ENCODE results near the gene BBC3. TPM values are rescaled to one million over a fixed set of nuclear protein-coding genes. Genes with fewer than 3 reads are reported as not detected.
A peak's percentile ranks its signal among the peaks of the same experiment; 100 is the strongest.

Gene BBC3
- total RNA-seq, 2 donors from 2014 or later, result 1.3 to 11.4 TPM

DNA sequence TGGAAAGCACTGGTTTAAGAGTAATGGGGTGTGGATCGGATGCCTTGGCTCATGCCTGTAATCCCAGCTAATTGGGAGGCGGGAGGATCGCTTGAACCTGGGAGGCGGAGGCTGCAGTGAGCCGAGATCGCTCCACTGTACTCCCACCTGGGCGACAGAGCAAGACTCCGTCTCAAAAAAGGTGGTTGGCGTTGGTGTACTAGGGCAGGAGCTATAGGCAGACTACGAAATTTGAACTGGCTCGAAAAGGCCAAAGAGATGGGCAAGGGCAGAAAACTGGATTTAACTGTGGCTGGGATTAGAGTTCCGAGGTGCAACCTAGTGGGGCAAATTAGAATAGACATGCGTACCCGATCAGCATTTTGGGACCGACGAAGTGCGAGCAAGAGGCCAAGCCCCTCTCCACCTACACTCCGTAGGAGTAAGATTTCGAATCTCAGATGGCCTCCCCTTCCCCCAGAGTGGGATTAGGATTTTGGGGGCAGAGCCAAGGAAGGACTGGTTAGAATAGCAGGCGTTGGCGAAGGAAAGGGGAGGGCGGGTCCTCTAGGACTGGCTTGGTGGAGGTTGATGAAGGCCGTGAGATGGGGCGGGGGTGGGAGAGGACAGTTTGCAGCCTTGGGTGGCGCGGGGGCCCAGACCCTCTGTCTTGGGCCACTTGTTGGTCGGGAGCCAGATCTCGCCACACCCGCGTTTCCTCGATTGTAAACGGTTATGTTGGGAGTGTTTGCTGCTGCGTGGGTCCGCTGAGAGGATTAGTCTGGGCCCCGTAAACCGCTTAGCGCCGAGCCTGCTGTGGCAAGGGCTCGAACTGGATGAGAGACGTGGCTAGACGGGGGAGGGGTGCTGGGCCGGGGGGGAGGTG, 41.7 kb upstream of the BBC3 start:
- intact Hi-C loops (cut with DNase I), result no loop called here

DNA sequence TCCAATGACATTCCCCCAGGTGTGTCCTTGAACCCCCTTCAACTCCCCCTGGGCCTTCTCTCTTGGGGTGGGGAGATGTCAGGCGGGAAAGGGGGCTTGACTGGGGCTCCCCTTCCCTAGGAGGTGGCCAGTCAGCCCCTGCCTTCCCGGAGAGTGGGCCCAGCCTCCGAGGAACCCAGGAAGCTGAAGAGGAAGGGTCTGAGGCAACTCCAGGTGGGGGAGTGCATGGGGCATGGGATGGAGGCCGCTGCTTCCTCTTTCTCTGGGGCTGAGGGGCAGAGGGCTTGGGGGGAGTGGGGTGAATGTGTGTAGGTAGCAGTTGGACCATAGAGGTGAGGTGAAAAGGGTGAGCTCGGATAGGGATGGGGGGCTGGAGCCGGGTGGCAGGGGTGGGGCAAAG, 41.0 kb upstream of the BBC3 start:
- no peak overlapping the region for H3K4me3 ChIP-seq
- WGBS, 2 donors, result 84 to 89% methylated on average over 5 to 6 of the region's 6 CpGs
- no peaks in the 10 kb centered on the region for H3K27me3 ChIP-seq
- H3K27ac ChIP-seq, result peak overlapping the region in 1 of 4 donors; percentile 100
- H3K36me3 ChIP-seq (replicated peaks in 1 of 2; ENCODE audit: insufficient read depth in 1 of 2, low read depth in 2 of 2), result peaks cover 11 to 15% of the 10 kb centered on the region in 2 donors
- H3K4me1 ChIP-seq, result peaks cover 39% of the 10 kb centered on the region
- intact Hi-C loops (cut with DNase I), result no loop called here
- ATAC-seq, result no peak
- no peak for DNase-seq
- TF ChIP-seq, protein P1, sequence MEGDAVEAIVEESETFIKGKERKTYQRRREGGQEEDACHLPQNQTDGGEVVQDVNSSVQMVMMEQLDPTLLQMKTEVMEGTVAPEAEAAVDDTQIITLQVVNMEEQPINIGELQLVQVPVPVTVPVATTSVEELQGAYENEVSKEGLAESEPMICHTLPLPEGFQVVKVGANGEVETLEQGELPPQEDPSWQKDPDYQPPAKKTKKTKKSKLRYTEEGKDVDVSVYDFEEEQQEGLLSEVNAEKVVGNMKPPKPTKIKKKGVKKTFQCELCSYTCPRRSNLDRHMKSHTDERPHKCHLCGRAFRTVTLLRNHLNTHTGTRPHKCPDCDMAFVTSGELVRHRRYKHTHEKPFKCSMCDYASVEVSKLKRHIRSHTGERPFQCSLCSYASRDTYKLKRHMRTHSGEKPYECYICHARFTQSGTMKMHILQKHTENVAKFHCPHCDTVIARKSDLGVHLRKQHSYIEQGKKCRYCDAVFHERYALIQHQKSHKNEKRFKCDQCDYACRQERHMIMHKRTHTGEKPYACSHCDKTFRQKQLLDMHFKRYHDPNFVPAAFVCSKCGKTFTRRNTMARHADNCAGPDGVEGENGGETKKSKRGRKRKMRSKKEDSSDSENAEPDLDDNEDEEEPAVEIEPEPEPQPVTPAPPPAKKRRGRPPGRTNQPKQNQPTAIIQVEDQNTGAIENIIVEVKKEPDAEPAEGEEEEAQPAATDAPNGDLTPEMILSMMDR (IDR thresholded peaks at IDR 0.05), result no peak
- TF ChIP-seq POLR2A (IDR thresholded peaks at IDR 0.05), result no peak
- no peaks in the 10 kb centered on the region for H3K9me3 ChIP-seq

More for the DNA sequence above, 41.7 kb upstream of the BBC3 start:
- H3K36me3 ChIP-seq (replicated peaks in 1 of 2; ENCODE audit: insufficient read depth in 1 of 2, low read depth in 2 of 2), result peaks cover 7 to 15% of the 10 kb centered on the region in 2 donors
- H3K27ac ChIP-seq, result peak overlapping the region; percentile 85 to 100 (median 96)
- H3K4me1 ChIP-seq, result peaks cover 32% of the 10 kb centered on the region
- H3K4me3 ChIP-seq, result peak overlapping the region in 1 of 2 donors; percentile 20
- peak; percentile 45 to 57 (median 54) for DNase-seq
- no peaks in the 10 kb centered on the region for H3K9me3 ChIP-seq
- TF ChIP-seq POLR2A (IDR thresholded peaks at IDR 0.05), result no peak
- TF ChIP-seq, protein P1 (IDR thresholded peaks at IDR 0.05), result no peak
- WGBS, 2 donors, result 38 to 61% methylated on average over 32 to 41 of the region's 42 CpGs
- ATAC-seq, result peak; percentile 0
- H3K27me3 ChIP-seq, result no peaks in the 10 kb centered on the region

DNA sequence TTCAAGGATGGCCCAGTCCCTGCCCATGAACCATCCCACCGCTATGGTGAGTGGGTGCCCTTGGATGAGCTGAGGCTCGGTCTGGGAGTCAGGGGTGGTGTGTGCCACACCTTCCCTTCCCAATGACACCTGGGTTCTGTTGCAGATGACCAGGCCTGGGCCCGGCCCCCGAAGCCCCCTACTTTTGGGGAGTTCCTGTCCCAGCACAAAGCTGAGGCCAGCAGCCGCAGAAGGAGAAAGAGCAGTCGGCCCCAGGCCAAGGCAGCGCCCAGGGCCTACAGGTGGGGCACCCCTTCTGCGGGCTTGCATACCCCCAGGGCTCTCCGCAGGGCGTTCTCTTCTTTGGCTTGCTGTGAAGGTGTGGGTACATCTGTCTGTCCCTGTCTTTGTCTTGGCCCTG, 39.4 kb upstream of the BBC3 start:
- no peak for ATAC-seq
- Histone ChIP-seq H3K27me3 (no peaks in the 10 kb centered on the region), H3K27ac (peak overlapping the region in 1 of 4 donors; percentile 20), H3K4me1 (peaks cover 31% of the 10 kb centered on the region), H3K36me3 (replicated peaks in 1 of 2; ENCODE audit: insufficient read depth in 1 of 2, low read depth in 2 of 2) (peaks cover 11 to 25% of the 10 kb centered on the region in 2 donors), H3K4me3 (no peak overlapping the region), H3K9me3 (no peaks in the 10 kb centered on the region)
- TF ChIP-seq, protein P1 (IDR thresholded peaks at IDR 0.05), result no peak
- TF ChIP-seq POLR2A (IDR thresholded peaks at IDR 0.05), result no peak
- no peak for DNase-seq
- intact Hi-C loops (cut with DNase I), result no loop called here
- 89 to 97% methylated on average over 5 to 9 of the region's 10 CpGs for WGBS, 2 donors

DNA sequence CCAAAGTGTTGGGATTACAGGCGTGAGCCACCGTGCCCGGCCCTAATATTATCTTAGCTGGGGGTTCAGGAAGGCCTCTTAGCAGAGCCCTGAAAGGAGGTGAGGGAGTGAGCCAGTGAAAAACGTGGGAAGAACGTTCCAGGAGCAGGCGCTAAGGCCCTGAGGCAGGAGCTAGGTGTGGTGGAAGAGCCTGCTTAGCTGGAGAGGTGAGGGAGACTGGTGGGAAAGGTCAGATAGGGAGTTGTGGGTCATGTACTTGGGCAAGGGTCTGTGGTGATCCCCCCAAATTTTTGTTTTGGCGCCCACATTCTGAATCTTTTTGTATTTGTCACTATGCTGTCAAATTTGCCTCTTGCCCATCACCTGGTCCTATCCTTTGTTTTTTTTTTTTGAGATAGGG, 38.6 kb upstream of the BBC3 start:
- Histone ChIP-seq H3K27me3 (no peaks in the 10 kb centered on the region), H3K36me3 (replicated peaks in 1 of 2; ENCODE audit: insufficient read depth in 1 of 2, low read depth in 2 of 2) (peaks cover 16 to 30% of the 10 kb centered on the region in 2 donors), H3K4me1 (peaks cover 25% of the 10 kb centered on the region), H3K27ac (no peak overlapping the region), H3K9me3 (no peaks in the 10 kb centered on the region), H3K4me3 (no peak overlapping the region)
- WGBS, 2 donors, result 83 to 87% methylated on average over 7 of the region's 7 CpGs
- no peak for TF ChIP-seq POLR2A (IDR thresholded peaks at IDR 0.05)
- TF ChIP-seq, protein P1 (IDR thresholded peaks at IDR 0.05), result no peak
- ATAC-seq (no peak), DNase-seq (no peak)
- intact Hi-C loops (cut with DNase I), result no loop called here

All from body of pancreas (tissue), 4 donors.